Measurements from ENCODE around the gene SNAI3.
A peak's percentile ranks its signal among the peaks of the same experiment; 100 is the strongest.

The SNAI3 gene

GRCh38 chr16:88721815-88722755, 35.8 kb upstream of the SNAI3 start:
- no peak for DNase-seq (ENCODE audit: low read depth in 2 of 2)

- DNase-seq (ENCODE audit: low read depth in 2 of 2), result no peak
These were observed 34.9 kb upstream of the SNAI3 start for GRCh38 chr16:88721236-88721635.

- DNase-seq (ENCODE audit: low read depth in 2 of 2), result no peak
These were observed 34.2 kb upstream of the SNAI3 start for GRCh38 chr16:88720396-88720970.

GRCh38 chr16:88719933-88720296, 33.6 kb upstream of the SNAI3 start:
- DNase-seq (ENCODE audit: low read depth in 2 of 2), result no peak

GRCh38 chr16:88719267-88719932, 33.1 kb upstream of the SNAI3 start:
- DNase-seq (ENCODE audit: low read depth in 2 of 2), result no peak

DNA sequence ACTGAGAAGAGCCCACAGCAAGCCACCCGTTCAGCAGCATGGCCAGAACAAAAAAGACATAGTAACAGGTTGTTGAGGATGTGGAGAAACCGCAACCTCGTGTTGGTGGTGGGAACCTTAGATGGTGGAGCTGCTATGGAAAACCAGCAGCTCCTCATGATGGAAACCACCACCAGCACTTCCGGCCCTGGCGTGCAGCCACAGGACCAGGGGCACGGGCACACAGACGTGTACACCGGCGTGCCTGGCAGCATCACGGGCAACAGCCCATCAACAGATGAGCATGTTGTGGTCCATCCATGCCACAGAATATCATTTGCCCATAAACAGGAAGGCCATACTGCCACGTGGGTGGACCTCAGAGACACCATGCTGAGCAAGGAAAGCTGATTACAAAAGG, 31.9 kb upstream of the SNAI3 start:
- no peak for DNase-seq (ENCODE audit: low read depth in 2 of 2)

DNA sequence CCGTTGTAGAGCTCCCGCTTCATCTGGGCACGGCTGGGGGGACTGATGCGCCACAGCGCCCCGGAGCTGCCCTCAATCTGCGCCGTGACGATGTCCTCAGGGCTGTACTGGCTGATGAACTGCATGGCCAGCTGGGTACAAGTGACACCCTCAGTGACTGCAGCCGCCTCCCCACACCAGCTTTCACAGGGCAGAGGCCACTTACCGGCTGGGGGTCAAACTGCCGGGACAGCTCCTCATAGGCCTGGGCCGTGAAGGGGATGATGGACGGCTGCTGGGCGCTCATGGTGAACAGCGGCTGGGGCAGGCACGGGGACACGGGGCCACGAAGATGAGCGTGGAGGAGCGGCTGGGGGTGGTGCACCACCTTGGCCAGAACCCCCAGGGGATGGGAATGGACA, 30.3 kb upstream of the SNAI3 start:
- no peak for DNase-seq (ENCODE audit: low read depth in 2 of 2)

DNA sequence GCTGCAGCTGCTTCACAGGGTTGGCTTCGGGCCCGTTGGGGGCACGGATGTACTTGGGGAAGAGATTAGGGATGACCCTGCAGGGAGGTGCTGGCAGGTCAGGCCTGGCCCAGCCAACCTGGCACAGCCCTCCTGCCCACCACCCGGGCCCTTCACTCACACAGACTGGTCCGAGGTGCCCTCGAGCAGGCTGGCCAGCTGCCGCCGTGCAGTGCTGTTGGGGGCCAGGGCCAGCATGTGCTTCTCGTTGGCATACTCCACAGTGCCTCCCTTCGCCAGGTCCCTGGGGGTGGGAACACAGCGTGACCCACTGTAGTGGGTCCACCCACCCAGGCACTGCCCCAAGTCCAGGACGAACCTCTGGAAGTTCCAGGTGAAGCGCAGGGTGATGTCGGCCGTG, 29.9 kb upstream of the SNAI3 start:
- no peak for DNase-seq (ENCODE audit: low read depth in 2 of 2)

GRCh38 chr16:88715312-88716190, 29.2 kb upstream of the SNAI3 start:
- no peak for DNase-seq (ENCODE audit: low read depth in 2 of 2)

- no peak for DNase-seq (ENCODE audit: low read depth in 2 of 2)
These were observed 28.4 kb upstream of the SNAI3 start for GRCh38 chr16:88714420-88715302.

- no peak for DNase-seq (ENCODE audit: low read depth in 2 of 2)
These were observed 27.5 kb upstream of the SNAI3 start for GRCh38 chr16:88713568-88714419.

GRCh38 chr16:88713054-88713453, 26.7 kb upstream of the SNAI3 start:
- no peak for DNase-seq (ENCODE audit: low read depth in 2 of 2)

- DNase-seq (ENCODE audit: low read depth in 2 of 2), result no peak
These were observed 26.2 kb upstream of the SNAI3 start for GRCh38 chr16:88712362-88712979.

- DNase-seq (ENCODE audit: low read depth in 2 of 2), result no peak
These were observed 25.5 kb upstream of the SNAI3 start for GRCh38 chr16:88711750-88712340.

- no peak for DNase-seq (ENCODE audit: low read depth in 2 of 2)
These were observed 24.2 kb upstream of the SNAI3 start for GRCh38 chr16:88710556-88710955.

DNA sequence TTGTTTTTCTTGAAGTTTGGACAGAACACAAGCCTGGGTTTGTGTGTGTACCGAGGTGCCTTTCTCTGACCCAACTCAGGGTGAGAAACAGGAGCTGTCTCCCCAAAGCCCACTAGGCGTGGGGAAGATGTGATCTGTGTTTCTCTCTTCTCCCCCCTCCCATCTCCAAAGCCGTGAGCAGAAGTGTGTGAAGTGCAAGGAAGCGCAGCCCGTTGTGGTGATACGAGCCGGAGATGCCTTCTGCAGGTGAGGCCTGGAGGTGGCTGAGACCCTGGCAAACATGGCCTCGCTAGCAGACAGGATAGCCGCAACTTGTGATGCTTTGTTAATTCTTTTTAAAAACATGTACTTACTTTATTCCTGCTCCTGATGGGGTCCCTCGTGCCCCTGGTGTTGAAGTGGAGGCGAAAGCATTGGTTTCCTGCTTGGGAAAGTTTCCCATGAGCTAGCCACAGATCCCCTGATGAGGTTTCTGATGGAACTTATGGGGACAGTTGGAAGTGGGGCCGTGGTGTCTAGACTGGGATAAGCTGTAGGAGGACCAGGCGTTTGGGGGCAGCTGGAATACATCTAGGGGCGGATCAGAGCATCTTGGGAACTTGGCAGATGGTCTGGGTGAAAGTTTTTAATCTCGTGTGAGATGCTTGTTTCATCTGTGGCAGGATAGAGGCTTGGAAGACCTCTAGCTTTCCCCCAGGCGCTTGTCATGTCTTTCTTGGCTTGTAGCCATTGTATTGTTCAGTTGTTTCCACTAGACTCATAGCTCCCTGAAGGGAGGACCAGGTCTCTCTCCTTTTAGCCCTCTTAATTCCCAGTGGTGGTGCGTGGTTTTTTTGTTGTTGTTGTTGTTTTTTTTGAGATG, 20.9 kb upstream of the SNAI3 start:
- DNase-seq (ENCODE audit: low read depth in 2 of 2), result no peak

- peak; percentile 86 to 93 for DNase-seq (ENCODE audit: low read depth in 2 of 2)
These were observed 20.1 kb upstream of the SNAI3 start, which contains the start of the genes CTU2 and RNF166 for GRCh38 chr16:88706229-88706964. Gene CTU2, plus strand, starts transcription at chr16:88706503. Its CDS starts 28 bp downstream, at chr16:88706531. Gene RNF166, minus strand, starts transcription at chr16:88706408. Its CDS starts 83 bp downstream, at chr16:88706325.

All from activated CD4-positive, alpha-beta T cell treated with anti-CD3 and anti-CD28 coated beads for 24 hours (primary cell).